ENCODE data around the gene DLGAP5.
A peak's percentile ranks its signal among the peaks of the same experiment; 100 is the strongest.

The DLGAP5 gene

GRCh38 chr14:55133416-55133815, 58.0 kb downstream of the DLGAP5 start:
- TF ChIP-seq RAD21 (IDR thresholded peaks at IDR 0.05; ENCODE audit: low read depth) = peak; percentile 53
- no peak for TF ChIP-seq ZBTB7A (IDR thresholded peaks at IDR 0.05; ENCODE audit: low read depth)
- TF ChIP-seq EP300 (IDR thresholded peaks at IDR 0.05; ENCODE audit: borderline replicate concordance) = no peak
- TF ChIP-seq CREB1 (IDR thresholded peaks at IDR 0.05; ENCODE audit: low read depth) = no peak

GRCh38 chr14:55131370-55132137, 59.8 kb downstream of the DLGAP5 start:
- TF ChIP-seq RAD21 (IDR thresholded peaks at IDR 0.05; ENCODE audit: low read depth) (no peak), CREB1 (IDR thresholded peaks at IDR 0.05; ENCODE audit: low read depth) (no peak), CEBPB (IDR thresholded peaks at IDR 0.05) (no peak), TEAD4 (IDR thresholded peaks at IDR 0.05) (no peak), ZBTB7A (IDR thresholded peaks at IDR 0.05; ENCODE audit: low read depth) (no peak), USF1 (IDR thresholded peaks at IDR 0.05) (no peak), FOXM1 (IDR thresholded peaks at IDR 0.05; ENCODE audit: borderline replicate concordance, low read depth) (no peak), EP300 (IDR thresholded peaks at IDR 0.05; ENCODE audit: borderline replicate concordance) (no peak), MAX (IDR thresholded peaks at IDR 0.05) (no peak)

- TF ChIP-seq YY1 (IDR thresholded peaks at IDR 0.05; ENCODE audit: low read depth) = no peak
- no peak for TF ChIP-seq EGR1 (IDR thresholded peaks at IDR 0.05)
- no peak for TF ChIP-seq TCF12 (IDR thresholded peaks at IDR 0.05; ENCODE audit: low read depth)
- TF ChIP-seq CEBPB (IDR thresholded peaks at IDR 0.05) = no peak
- no peak for TF ChIP-seq TAF1 (IDR thresholded peaks at IDR 0.05; ENCODE audit: low read depth)
- TF ChIP-seq USF1 (IDR thresholded peaks at IDR 0.05) = no peak
- no peak for TF ChIP-seq FOXM1 (IDR thresholded peaks at IDR 0.05; ENCODE audit: borderline replicate concordance, low read depth)
- no peak for TF ChIP-seq ZBTB7A (IDR thresholded peaks at IDR 0.05; ENCODE audit: low read depth)
- TF ChIP-seq NFIC (IDR thresholded peaks at IDR 0.05) = no peak
- no peak for TF ChIP-seq CREB1 (IDR thresholded peaks at IDR 0.05; ENCODE audit: low read depth)
- TF ChIP-seq EP300 (IDR thresholded peaks at IDR 0.05; ENCODE audit: borderline replicate concordance) = no peak
- TF ChIP-seq RAD21 (IDR thresholded peaks at IDR 0.05; ENCODE audit: low read depth) = no peak
Measured at GRCh38 chr14:55130196-55130550, 61.2 kb downstream of the DLGAP5 start.

- no peak for TF ChIP-seq FOXM1 (IDR thresholded peaks at IDR 0.05; ENCODE audit: borderline replicate concordance, low read depth)
- no peak for TF ChIP-seq TAF1 (IDR thresholded peaks at IDR 0.05; ENCODE audit: low read depth)
- no peak for TF ChIP-seq NFIC (IDR thresholded peaks at IDR 0.05)
- TF ChIP-seq EGR1 (IDR thresholded peaks at IDR 0.05) = no peak
- TF ChIP-seq TCF12 (IDR thresholded peaks at IDR 0.05; ENCODE audit: low read depth) = no peak
- TF ChIP-seq CEBPB (IDR thresholded peaks at IDR 0.05) = no peak
- no peak for TF ChIP-seq CREB1 (IDR thresholded peaks at IDR 0.05; ENCODE audit: low read depth)
- TF ChIP-seq MAX (IDR thresholded peaks at IDR 0.05) = peak; percentile 75
- TF ChIP-seq YY1 (IDR thresholded peaks at IDR 0.05; ENCODE audit: low read depth) = peak; percentile 11; the same call in 1 of the 2 replicates
- TF ChIP-seq USF1 (IDR thresholded peaks at IDR 0.05) = no peak
- TF ChIP-seq RAD21 (IDR thresholded peaks at IDR 0.05; ENCODE audit: low read depth) = no peak
- TF ChIP-seq TEAD4 (IDR thresholded peaks at IDR 0.05) = no peak
Measured at GRCh38 chr14:55129428-55130195, 61.8 kb downstream of the DLGAP5 start.

- no peak for TF ChIP-seq REST (IDR thresholded peaks at IDR 0.05; ENCODE audit: low read depth)
- TF ChIP-seq ZBTB7A (IDR thresholded peaks at IDR 0.05; ENCODE audit: low read depth) = 0 out of 2 replicates have a peak, but pooled peaks have one; percentile 9
Measured at GRCh38 chr14:55129086-55129427, 62.3 kb downstream of the DLGAP5 start, which contains the start of gene LGALS3. TSS of gene LGALS3 (plus strand) at chr14:55129252. CDS start at chr14:55137374, 8,122 bp downstream.

GRCh38 chr14:55128386-55129085, 62.8 kb downstream of the DLGAP5 start:
- TF ChIP-seq EP300 (IDR thresholded peaks at IDR 0.05; ENCODE audit: borderline replicate concordance) (no peak), ZBTB7A (IDR thresholded peaks at IDR 0.05; ENCODE audit: low read depth) (peak; percentile 76; the same call in 1 of the 2 replicates), NFIC (IDR thresholded peaks at IDR 0.05) (no peak)
